Type B pancreatic cell (in vitro differentiated cells): ENCODE results near the gene EYA4. TPM values are rescaled to one million over a fixed set of nuclear protein-coding genes. Genes with fewer than 3 reads are reported as not detected.

Source experiments
- DNase-seq: peaks from one replicate; pipeline ENCODE4 v3.0.0; 2021; ENCODE audit warnings: mixed read lengths; ENCODE audit not compliant: unreplicated experiment; ENCODE audit errors: extremely low spot score
- H3K27ac Mint-ChIP-seq: 2 replicates; pipeline ENCODE4 v1.8.0; 2021; ENCODE audit warnings: mild to moderate bottlenecking, mixed read lengths
- H3K27me3 Mint-ChIP-seq: 2 replicates; pipeline ENCODE4 v1.8.0; 2021; ENCODE audit warnings: mixed read lengths
- H3K36me3 Mint-ChIP-seq: 2 replicates; pipeline ENCODE4 v1.8.0; 2021; ENCODE audit warnings: mixed read lengths
- H3K4me1 Mint-ChIP-seq: one replicate; pipeline ENCODE4 v1.8.0; 2021; ENCODE audit warnings: mixed read lengths; ENCODE audit not compliant: unreplicated experiment
- H3K4me3 Mint-ChIP-seq: 2 replicates; pipeline ENCODE4 v1.8.0; 2021; ENCODE audit warnings: mild to moderate bottlenecking, mixed read lengths
- H3K9me3 Mint-ChIP-seq: 2 replicates; pipeline ENCODE4 v1.8.0; 2021; ENCODE audit warnings: mixed read lengths
- CTCF ChIP-seq: fragments of 200-600 bp; sonication (generic); conservative IDR thresholded peaks from 2 replicates; pipeline ENCODE4 v1.5.0; 2021; ENCODE audit warnings: antibody characterized with exemption, mild to moderate bottlenecking
- total RNA-seq: library from RNA; stranded (reverse); gene quantifications from 2 replicates; pipeline ENCODE4 v1.2.1, GENCODE V29; 2021; ENCODE audit warnings: low replicate concordance

Gene EYA4
- total RNA-seq, 1 donor from 2014 or later = 29.7 TPM

GRCh38 chr6:133339543-133340384, 98.6 kb downstream of the EYA4 start:
- no peaks in the 10 kb centered on the region for H3K27me3 Mint-ChIP-seq
- H3K36me3 Mint-ChIP-seq = peaks cover 7% of the 10 kb centered on the region
- no peak overlapping the region for H3K27ac Mint-ChIP-seq
- no peak for DNase-seq
- peaks cover 5% of the 10 kb centered on the region for H3K9me3 Mint-ChIP-seq
- TF ChIP-seq CTCF = no peak
- H3K4me3 Mint-ChIP-seq = no peak overlapping the region
- H3K4me1 Mint-ChIP-seq = peaks cover 10% of the 10 kb centered on the region

GRCh38 chr6:133340557-133340956, 99.4 kb downstream of the EYA4 start:
- H3K4me3 Mint-ChIP-seq = no peak overlapping the region
- H3K27me3 Mint-ChIP-seq = no peaks in the 10 kb centered on the region
- TF ChIP-seq CTCF = no peak
- no peak overlapping the region for H3K27ac Mint-ChIP-seq
- peaks cover 6% of the 10 kb centered on the region for H3K36me3 Mint-ChIP-seq
- peaks cover 1% of the 10 kb centered on the region for H3K9me3 Mint-ChIP-seq
- DNase-seq = no peak
- peaks cover 10% of the 10 kb centered on the region for H3K4me1 Mint-ChIP-seq

- no peak overlapping the region for H3K4me3 Mint-ChIP-seq
- H3K36me3 Mint-ChIP-seq = peaks cover 4% of the 10 kb centered on the region
- H3K4me1 Mint-ChIP-seq = peaks cover 13% of the 10 kb centered on the region
- H3K27me3 Mint-ChIP-seq = no peaks in the 10 kb centered on the region
- no peak overlapping the region for H3K27ac Mint-ChIP-seq
- no peak for TF ChIP-seq CTCF
- H3K9me3 Mint-ChIP-seq = no peaks in the 10 kb centered on the region
- DNase-seq = no peak
Observed at GRCh38 chr6:133341607-133342158, 100.5 kb downstream of the EYA4 start.

GRCh38 chr6:133343220-133343619, 102.1 kb downstream of the EYA4 start:
- Mint-ChIP-seq H3K9me3 (no peaks in the 10 kb centered on the region), H3K4me1 (peaks cover 10% of the 10 kb centered on the region), H3K27me3 (no peaks in the 10 kb centered on the region), H3K4me3 (no peak overlapping the region), H3K27ac (no peak overlapping the region), H3K36me3 (no peaks in the 10 kb centered on the region)
- no peak for TF ChIP-seq CTCF
- no peak for DNase-seq

DNA sequence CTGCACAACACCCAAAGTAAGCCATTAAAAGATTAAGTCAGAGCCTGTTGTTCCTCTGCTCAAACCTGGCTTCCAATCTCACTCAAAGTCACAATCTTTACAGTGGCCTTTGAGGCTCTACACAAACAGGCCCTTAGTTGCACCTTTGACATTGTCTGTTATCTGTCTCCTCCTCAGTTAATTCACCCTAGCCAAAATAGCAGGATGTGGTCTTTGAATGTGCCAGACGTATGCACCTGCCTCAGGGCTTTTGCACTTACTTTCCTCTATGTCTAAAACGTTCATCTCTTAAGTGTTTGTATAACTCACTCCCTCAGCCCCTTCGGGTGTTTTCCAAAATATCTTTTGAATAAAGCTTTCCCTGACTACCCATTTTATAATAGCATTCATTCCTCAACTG, 107.7 kb downstream of the EYA4 start:
- H3K4me1 Mint-ChIP-seq = peaks cover 6% of the 10 kb centered on the region
- H3K27ac Mint-ChIP-seq = no peak overlapping the region
- no peak overlapping the region for H3K4me3 Mint-ChIP-seq
- no peak for TF ChIP-seq CTCF
- H3K9me3 Mint-ChIP-seq = no peaks in the 10 kb centered on the region
- peaks cover 3% of the 10 kb centered on the region for H3K27me3 Mint-ChIP-seq
- no peak for DNase-seq
- no peaks in the 10 kb centered on the region for H3K36me3 Mint-ChIP-seq
